Lower lobe of right lung (tissue), 2 donors: Measurements from ENCODE around the gene SNX10. TPM values are rescaled to one million over a fixed set of nuclear protein-coding genes. Genes with fewer than 3 reads are reported as not detected.

ENCODE experiments used
- ATAC-seq, 2 donors: fragments of 200-7000 bp; cut with Tn5 transposase; one replicate each; pipeline ENCODE4 v1.9.1; 2020 to 2022; ENCODE audit warnings: mild to moderate bottlenecking in 2 of 2, moderate library complexity in 2 of 2
- DNase-seq: peaks from one replicate; pipeline ENCODE4 v3.0.0-alpha.2; 2020
- H3K27ac ChIP-seq: fragments of 200-600 bp; one replicate; pipeline ENCODE4 v1.8.0; 2022
- H3K27me3 ChIP-seq: fragments of 200-600 bp; one replicate; pipeline ENCODE4 v1.8.0; 2022; ENCODE audit warnings: low read depth
- H3K36me3 ChIP-seq: fragments of 200-600 bp; one replicate; pipeline ENCODE4 v1.8.0; 2022; ENCODE audit warnings: mild to moderate bottlenecking
- H3K4me1 ChIP-seq: fragments of 200-600 bp; one replicate; pipeline ENCODE4 v1.8.0; 2022
- H3K4me3 ChIP-seq: fragments of 200-600 bp; one replicate; pipeline ENCODE4 v1.8.0; 2022; ENCODE audit warnings: mild to moderate bottlenecking
- H3K9me3 ChIP-seq: fragments of 200-600 bp; one replicate; pipeline ENCODE4 v1.8.0; 2022
- intact Hi-C: fragments of 100-400 bp; cut with DNase I; formaldehyde crosslinking; loops from one replicate; pipeline ENCODE4 v1.11.0; 2022
- total RNA-seq: library from RNA; stranded (reverse); fragmentation: NEBNext Ultra II Directional; extraction: Animal tissue kit (Norgen Biotek cat#: 25700); gene quantifications from one replicate; pipeline ENCODE4 v1.2.1, GENCODE V29; 2021
- TF ChIP-seq, protein P1 (sequence below): fragments of 200-600 bp; IDR thresholded peaks from one replicate; pipeline ENCODE4 v1.8.0; 2022; ENCODE audit warnings: antibody characterized with exemption, mild to moderate bottlenecking
- donor health status: DM: no; HTN: yes; CAD: no; lungs with severe emphysema.

SNX10 gene
- total RNA-seq, 1 donor from 2014 or later: 85.1 TPM

DNA sequence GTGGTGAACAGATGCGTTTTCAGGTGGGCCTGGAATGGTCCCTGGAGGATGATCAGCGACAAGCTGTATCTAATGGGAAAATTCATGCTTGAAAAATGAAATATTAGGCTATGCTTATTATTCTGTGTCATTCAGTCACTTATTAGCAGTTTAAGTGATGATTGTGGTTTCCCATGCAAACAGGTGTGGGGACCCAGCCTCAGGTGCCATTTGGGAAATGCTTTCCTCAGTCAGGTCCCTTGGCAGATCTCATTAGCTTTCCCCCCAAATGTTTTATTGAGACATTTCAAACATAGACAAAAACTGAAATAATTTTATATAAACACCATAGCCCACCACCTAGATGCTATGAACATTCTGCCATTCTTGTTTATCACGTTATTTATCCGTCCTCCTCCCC lies 411 bp upstream of the SNX10 start:
- no peak overlapping the region for H3K27ac ChIP-seq

DNA sequence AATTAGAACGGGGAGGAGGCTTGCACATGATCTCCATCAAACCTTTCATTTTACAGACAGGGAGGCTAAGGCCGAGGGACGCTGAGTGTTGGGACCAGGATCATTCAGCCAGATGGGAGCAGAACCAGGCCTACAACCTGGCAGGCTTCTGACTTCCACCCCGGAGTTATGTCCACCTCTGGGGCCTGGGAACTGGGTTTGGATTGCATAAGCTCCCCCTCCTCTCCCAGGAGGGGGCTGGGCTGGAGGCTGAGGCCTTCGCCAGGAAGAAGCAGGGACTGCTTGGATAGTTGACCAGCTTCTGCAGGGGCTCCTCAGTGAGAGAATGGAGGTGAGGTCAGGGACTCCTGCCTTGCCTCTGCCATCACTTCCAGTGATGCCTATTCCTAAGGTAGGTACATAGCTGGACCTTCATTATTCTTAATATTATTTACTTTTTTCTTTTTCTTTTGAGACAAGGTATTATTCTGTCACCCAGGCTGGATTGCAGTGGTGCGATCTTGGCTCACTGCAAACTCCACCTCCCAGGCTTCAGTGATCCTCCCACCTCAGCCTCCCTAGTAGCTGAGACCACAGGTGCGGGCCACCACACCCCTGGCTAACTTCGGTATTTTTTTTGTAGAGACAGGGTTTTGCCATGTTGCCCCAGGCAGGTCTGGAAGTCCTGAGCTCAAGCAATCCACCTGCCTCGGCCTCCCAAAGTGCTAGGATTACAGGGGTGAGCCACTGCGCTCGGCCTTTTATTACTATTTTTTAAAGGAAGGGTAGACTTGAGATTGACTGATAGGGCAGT lies 1.3 kb downstream of the SNX10 start:
- intact Hi-C loops: no loop called here
- peak overlapping the region; percentile 81 for H3K27ac ChIP-seq
- H3K36me3 ChIP-seq: no peaks in the 10 kb centered on the region
- peaks cover 8% of the 10 kb centered on the region for H3K27me3 ChIP-seq
- DNase-seq (peak; percentile 56), ATAC-seq (peak; percentile 34 to 40)
- peaks cover 29% of the 10 kb centered on the region for H3K4me1 ChIP-seq
- H3K4me3 ChIP-seq: peak overlapping the region; percentile 63
- TF ChIP-seq, protein P1, sequence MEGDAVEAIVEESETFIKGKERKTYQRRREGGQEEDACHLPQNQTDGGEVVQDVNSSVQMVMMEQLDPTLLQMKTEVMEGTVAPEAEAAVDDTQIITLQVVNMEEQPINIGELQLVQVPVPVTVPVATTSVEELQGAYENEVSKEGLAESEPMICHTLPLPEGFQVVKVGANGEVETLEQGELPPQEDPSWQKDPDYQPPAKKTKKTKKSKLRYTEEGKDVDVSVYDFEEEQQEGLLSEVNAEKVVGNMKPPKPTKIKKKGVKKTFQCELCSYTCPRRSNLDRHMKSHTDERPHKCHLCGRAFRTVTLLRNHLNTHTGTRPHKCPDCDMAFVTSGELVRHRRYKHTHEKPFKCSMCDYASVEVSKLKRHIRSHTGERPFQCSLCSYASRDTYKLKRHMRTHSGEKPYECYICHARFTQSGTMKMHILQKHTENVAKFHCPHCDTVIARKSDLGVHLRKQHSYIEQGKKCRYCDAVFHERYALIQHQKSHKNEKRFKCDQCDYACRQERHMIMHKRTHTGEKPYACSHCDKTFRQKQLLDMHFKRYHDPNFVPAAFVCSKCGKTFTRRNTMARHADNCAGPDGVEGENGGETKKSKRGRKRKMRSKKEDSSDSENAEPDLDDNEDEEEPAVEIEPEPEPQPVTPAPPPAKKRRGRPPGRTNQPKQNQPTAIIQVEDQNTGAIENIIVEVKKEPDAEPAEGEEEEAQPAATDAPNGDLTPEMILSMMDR: no peak
- H3K9me3 ChIP-seq: no peaks in the 10 kb centered on the region

More for the DNA sequence above, 411 bp upstream of the SNX10 start:
- Histone ChIP-seq H3K9me3 (no peaks in the 10 kb centered on the region), H3K4me3 (peak overlapping the region; percentile 63), H3K36me3 (no peaks in the 10 kb centered on the region), H3K27me3 (peaks cover 8% of the 10 kb centered on the region), H3K4me1 (peaks cover 29% of the 10 kb centered on the region)
- DNase-seq (no peak), ATAC-seq (no peak)
- intact Hi-C loops: no loop called here
- TF ChIP-seq, protein P1: no peak

DNA sequence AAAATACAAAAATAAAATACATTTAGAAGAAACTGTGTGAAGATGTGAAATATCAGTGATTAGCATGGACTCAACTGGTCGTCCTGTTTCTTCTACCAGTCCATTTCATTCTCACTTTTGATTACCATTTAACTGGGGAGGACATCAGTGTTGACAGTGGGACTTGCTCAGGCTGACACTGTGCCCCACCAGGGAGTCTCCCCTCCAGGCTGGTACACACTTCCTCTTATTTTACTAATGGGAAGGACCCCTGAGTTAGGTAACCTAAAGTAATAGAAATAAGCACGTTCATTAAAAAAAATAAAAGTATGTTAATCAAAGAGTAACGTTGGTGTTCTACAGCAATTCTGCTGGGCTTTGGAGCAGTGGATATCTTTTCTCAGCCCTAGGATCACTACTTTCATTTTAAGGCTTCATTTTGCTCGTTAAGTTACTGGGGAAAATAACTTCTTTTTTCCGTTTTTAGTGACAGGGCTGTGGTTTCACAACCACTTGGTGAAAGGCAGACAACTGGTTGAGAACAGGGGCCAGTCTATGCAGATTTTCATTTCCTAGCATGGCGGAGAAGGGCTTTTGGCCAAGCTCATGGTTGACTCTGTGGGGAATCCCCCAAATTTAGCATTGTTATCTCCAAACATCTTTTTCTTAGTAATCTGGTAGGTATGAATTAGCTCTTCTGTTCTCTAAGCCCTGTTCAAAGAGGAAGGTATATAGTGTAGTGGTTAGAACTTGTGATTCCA lies 2.1 kb downstream of the SNX10 start:
- Histone ChIP-seq H3K27ac (peak overlapping the region; percentile 81), H3K4me1 (peaks cover 29% of the 10 kb centered on the region), H3K9me3 (no peaks in the 10 kb centered on the region), H3K36me3 (no peaks in the 10 kb centered on the region), H3K27me3 (peaks cover 8% of the 10 kb centered on the region), H3K4me3 (peak overlapping the region; percentile 63)
- intact Hi-C loops: no loop called here
- peak; percentile 48 to 57 for ATAC-seq
- no peak for DNase-seq
- TF ChIP-seq, protein P1: no peak

- Histone ChIP-seq H3K4me3 (no peak overlapping the region), H3K36me3 (no peaks in the 10 kb centered on the region), H3K27ac (no peak overlapping the region), H3K9me3 (no peaks in the 10 kb centered on the region), H3K27me3 (peaks cover 8% of the 10 kb centered on the region), H3K4me1 (peaks cover 35% of the 10 kb centered on the region)
- ATAC-seq (no peak), DNase-seq (no peak)
- intact Hi-C loops: no loop called here
- TF ChIP-seq, protein P1: no peak
Measured at GRCh38 chr7:26295015-26295414, 3.4 kb downstream of the SNX10 start.

GRCh38 chr7:26295586-26295985 lies 3.9 kb downstream of the SNX10 start:
- Histone ChIP-seq H3K27ac (no peak overlapping the region), H3K4me1 (peaks cover 35% of the 10 kb centered on the region), H3K27me3 (peaks cover 8% of the 10 kb centered on the region), H3K4me3 (no peak overlapping the region), H3K9me3 (no peaks in the 10 kb centered on the region), H3K36me3 (no peaks in the 10 kb centered on the region)
- ATAC-seq: no peak
- TF ChIP-seq, protein P1: no peak
- intact Hi-C loops: no loop called here
- DNase-seq: no peak
